ENCODE data around the gene SRGAP3. TPM values are rescaled to one million over a fixed set of nuclear protein-coding genes. Genes with fewer than 3 reads are reported as not detected.

The SRGAP3 gene
- total RNA-seq, 1 donor = 2.5 TPM

DNA sequence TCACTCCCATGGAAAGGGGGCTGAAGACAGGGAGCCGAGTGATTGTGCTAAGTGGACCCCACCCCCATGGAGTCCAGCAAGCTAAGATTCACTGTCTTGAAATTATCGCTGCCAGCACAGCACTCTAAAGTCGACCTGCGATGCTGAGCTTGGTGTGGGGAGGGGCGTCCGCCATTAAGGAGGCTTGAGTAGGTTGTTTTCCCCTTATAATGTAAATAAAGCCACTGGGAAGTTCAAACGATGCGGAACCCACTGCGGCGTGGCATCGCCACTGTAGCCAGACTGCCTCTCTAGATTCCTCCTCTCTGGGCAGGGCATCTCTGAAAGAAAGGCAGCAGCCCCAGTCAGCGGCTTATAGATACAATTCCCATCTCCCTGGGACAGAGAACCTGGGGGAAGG lies 10.9 kb upstream of the SRGAP3 start:
- Histone ChIP-seq H3K36me3 (ENCODE audit: insufficient read depth, low read length) (no peaks in the 10 kb centered on the region), H3K27ac (ENCODE audit: low read depth, low read length) (no peak overlapping the region), H3K9me3 (ENCODE audit: low read depth, low read length) (no peaks in the 10 kb centered on the region), H3K27me3 (ENCODE audit: insufficient read depth, low read length) (no peaks in the 10 kb centered on the region), H3K4me2 (ENCODE audit: insufficient read depth, low read length) (no peak overlapping the region), H3K4me3 (ENCODE audit: insufficient read depth, low read length) (no peak overlapping the region), H4K20me1 (ENCODE audit: insufficient read depth, low read length) (no peaks in the 10 kb centered on the region), H2AFZ (ENCODE audit: low read length) (no peak overlapping the region), H3K79me2 (ENCODE audit: insufficient read depth, low read length) (no peaks in the 10 kb centered on the region), H3K4me1 (ENCODE audit: insufficient read depth, low read length) (no peaks in the 10 kb centered on the region)
- DNase-seq (ENCODE audit: insufficient read length, low spot score, missing footprints) = no peak
- TF ChIP-seq, protein P1, sequence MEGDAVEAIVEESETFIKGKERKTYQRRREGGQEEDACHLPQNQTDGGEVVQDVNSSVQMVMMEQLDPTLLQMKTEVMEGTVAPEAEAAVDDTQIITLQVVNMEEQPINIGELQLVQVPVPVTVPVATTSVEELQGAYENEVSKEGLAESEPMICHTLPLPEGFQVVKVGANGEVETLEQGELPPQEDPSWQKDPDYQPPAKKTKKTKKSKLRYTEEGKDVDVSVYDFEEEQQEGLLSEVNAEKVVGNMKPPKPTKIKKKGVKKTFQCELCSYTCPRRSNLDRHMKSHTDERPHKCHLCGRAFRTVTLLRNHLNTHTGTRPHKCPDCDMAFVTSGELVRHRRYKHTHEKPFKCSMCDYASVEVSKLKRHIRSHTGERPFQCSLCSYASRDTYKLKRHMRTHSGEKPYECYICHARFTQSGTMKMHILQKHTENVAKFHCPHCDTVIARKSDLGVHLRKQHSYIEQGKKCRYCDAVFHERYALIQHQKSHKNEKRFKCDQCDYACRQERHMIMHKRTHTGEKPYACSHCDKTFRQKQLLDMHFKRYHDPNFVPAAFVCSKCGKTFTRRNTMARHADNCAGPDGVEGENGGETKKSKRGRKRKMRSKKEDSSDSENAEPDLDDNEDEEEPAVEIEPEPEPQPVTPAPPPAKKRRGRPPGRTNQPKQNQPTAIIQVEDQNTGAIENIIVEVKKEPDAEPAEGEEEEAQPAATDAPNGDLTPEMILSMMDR (IDR thresholded peaks at IDR 0.05; ENCODE audit: extremely low read depth, low read depth, low read length) = no peak

DNA sequence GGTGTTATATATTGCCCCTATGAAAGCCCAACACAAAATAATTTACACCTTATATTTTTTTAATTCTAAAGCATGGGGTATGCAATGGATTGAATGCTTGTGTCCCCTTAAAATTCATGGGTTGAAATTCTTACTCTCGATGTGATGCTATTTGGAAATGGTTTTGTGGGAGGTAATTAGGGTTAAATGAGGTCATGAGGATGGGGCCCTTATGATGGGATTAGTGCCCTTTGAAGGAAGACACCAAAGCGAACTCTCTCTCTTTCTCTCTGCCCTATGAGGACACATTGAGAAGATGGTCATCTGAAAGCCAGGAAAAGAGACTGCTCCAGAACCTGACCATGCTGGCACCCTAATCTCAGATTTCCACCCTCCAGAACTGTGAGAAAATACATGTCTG lies 7.6 kb upstream of the SRGAP3 start:
- H2AFZ ChIP-seq (ENCODE audit: low read length) = no peak overlapping the region
- no peak overlapping the region for H3K4me3 ChIP-seq (ENCODE audit: insufficient read depth, low read length)
- no peaks in the 10 kb centered on the region for H3K4me1 ChIP-seq (ENCODE audit: insufficient read depth, low read length)
- no peaks in the 10 kb centered on the region for H4K20me1 ChIP-seq (ENCODE audit: insufficient read depth, low read length)
- DNase-seq (ENCODE audit: insufficient read length, low spot score, missing footprints) = no peak
- H3K27me3 ChIP-seq (ENCODE audit: insufficient read depth, low read length) = no peaks in the 10 kb centered on the region
- no peak overlapping the region for H3K4me2 ChIP-seq (ENCODE audit: insufficient read depth, low read length)
- TF ChIP-seq, protein P1 (IDR thresholded peaks at IDR 0.05; ENCODE audit: extremely low read depth, low read depth, low read length) = no peak
- no peak overlapping the region for H3K27ac ChIP-seq (ENCODE audit: low read depth, low read length)
- no peaks in the 10 kb centered on the region for H3K36me3 ChIP-seq (ENCODE audit: insufficient read depth, low read length)
- H3K9me3 ChIP-seq (ENCODE audit: low read depth, low read length) = no peaks in the 10 kb centered on the region
- no peaks in the 10 kb centered on the region for H3K79me2 ChIP-seq (ENCODE audit: insufficient read depth, low read length)

DNA sequence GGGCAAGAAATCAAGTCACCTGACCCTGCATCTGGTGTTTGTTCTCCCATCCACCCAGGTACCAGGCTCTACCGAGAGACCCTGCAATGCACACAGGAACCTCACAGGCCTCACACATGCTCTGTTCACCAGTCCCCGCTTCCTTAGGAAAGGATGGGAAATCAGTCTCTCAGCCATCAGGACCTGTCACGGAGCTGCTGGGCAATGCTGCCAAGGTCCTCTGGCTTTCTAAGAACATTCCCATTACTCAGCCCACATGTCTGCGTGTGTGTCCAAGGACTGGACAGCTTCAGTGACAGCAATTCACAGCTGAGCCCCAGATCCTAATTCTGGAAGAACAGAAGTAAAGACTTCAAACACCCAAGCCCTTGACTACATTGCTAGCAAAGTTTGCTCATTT lies 6.5 kb upstream of the SRGAP3 start:
- no peak overlapping the region for H3K4me3 ChIP-seq (ENCODE audit: insufficient read depth, low read length)

DNA sequence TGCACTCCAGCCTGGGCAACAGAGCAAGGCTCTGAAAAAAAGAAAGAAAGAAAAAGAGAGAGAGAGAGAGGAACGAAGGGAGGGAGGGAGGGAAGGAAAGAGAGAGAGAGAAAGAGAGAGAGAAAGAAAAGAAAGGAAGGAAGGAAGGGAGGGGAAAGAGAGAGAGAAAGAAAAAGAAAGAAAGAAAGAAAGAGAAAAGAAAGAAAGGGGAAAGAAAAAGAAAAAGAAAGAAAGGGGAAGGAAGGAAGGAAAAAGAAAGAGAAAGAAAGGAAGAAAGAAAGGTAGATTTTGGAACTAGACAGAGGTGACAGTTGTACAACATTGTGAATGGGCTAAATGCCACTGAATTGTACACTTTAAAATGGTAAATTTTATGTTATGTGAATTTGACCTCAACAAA lies 5.3 kb upstream of the SRGAP3 start:
- TF ChIP-seq, protein P1 (IDR thresholded peaks at IDR 0.05; ENCODE audit: extremely low read depth, low read depth, low read length) = no peak

More for the DNA sequence above, 6.5 kb upstream of the SRGAP3 start:
- no peak overlapping the region for H2AFZ ChIP-seq (ENCODE audit: low read length)
- H3K27me3 ChIP-seq (ENCODE audit: insufficient read depth, low read length) = no peaks in the 10 kb centered on the region
- no peaks in the 10 kb centered on the region for H3K79me2 ChIP-seq (ENCODE audit: insufficient read depth, low read length)
- no peaks in the 10 kb centered on the region for H3K4me1 ChIP-seq (ENCODE audit: insufficient read depth, low read length)
- no peaks in the 10 kb centered on the region for H3K36me3 ChIP-seq (ENCODE audit: insufficient read depth, low read length)
- no peaks in the 10 kb centered on the region for H3K9me3 ChIP-seq (ENCODE audit: low read depth, low read length)
- no peaks in the 10 kb centered on the region for H4K20me1 ChIP-seq (ENCODE audit: insufficient read depth, low read length)
- TF ChIP-seq, protein P1 (IDR thresholded peaks at IDR 0.05; ENCODE audit: extremely low read depth, low read depth, low read length) = no peak
- H3K27ac ChIP-seq (ENCODE audit: low read depth, low read length) = no peak overlapping the region
- H3K4me2 ChIP-seq (ENCODE audit: insufficient read depth, low read length) = no peak overlapping the region
- DNase-seq (ENCODE audit: insufficient read length, low spot score, missing footprints) = no peak

More for the DNA sequence above, 5.3 kb upstream of the SRGAP3 start:
- H3K9me3 ChIP-seq (ENCODE audit: low read depth, low read length) = no peaks in the 10 kb centered on the region
- no peaks in the 10 kb centered on the region for H3K27me3 ChIP-seq (ENCODE audit: insufficient read depth, low read length)
- H3K4me2 ChIP-seq (ENCODE audit: insufficient read depth, low read length) = no peak overlapping the region
- no peak overlapping the region for H3K27ac ChIP-seq (ENCODE audit: low read depth, low read length)
- H2AFZ ChIP-seq (ENCODE audit: low read length) = no peak overlapping the region
- no peaks in the 10 kb centered on the region for H3K36me3 ChIP-seq (ENCODE audit: insufficient read depth, low read length)
- H3K4me3 ChIP-seq (ENCODE audit: insufficient read depth, low read length) = no peak overlapping the region
- no peaks in the 10 kb centered on the region for H3K79me2 ChIP-seq (ENCODE audit: insufficient read depth, low read length)
- no peak for DNase-seq (ENCODE audit: insufficient read length, low spot score, missing footprints)
- no peaks in the 10 kb centered on the region for H4K20me1 ChIP-seq (ENCODE audit: insufficient read depth, low read length)
- peaks cover 2% of the 10 kb centered on the region for H3K4me1 ChIP-seq (ENCODE audit: insufficient read depth, low read length)
